AG04449 (cell line): ENCODE measurements around the gene MAPKAPK2.

Source experiments
- CTCF ChIA-PET: fragments of 350-600 bp; formaldehyde crosslinking; extraction: SDS; loops from one replicate; lab custom pipeline; 2021; ENCODE audit warnings: antibody characterized with exemption; lab: Yijun Ruan, JAX
- POLR2A ChIA-PET: fragments of 400-600, 350-600 bp; formaldehyde crosslinking; extraction: SDS; loops from one replicate; lab custom pipeline; 2020; ENCODE audit warnings: antibody characterized with exemption, inconsistent platforms; lab: Yijun Ruan, JAX
- DNase-seq: peaks from one replicate; pipeline ENCODE4 v3.0.0-alpha.2; 2010; ENCODE audit warnings: low read depth, low spot score
- H3K4me3 ChIP-seq: 2 replicates; pipeline ENCODE4 v1.5.1; 2011; ENCODE audit warnings: low read depth, mild to moderate bottlenecking, control low read depth, low read length
- CTCF ChIP-seq: IDR thresholded peaks from one replicate; pipeline ENCODE4 v1.5.1; 2011; ENCODE audit warnings: mild to moderate bottlenecking, moderate library complexity, low read length, control low read depth, inconsistent platforms; ENCODE audit not compliant: insufficient read depth; ENCODE audit errors: missing control alignments

MAPKAPK2 gene

DNA sequence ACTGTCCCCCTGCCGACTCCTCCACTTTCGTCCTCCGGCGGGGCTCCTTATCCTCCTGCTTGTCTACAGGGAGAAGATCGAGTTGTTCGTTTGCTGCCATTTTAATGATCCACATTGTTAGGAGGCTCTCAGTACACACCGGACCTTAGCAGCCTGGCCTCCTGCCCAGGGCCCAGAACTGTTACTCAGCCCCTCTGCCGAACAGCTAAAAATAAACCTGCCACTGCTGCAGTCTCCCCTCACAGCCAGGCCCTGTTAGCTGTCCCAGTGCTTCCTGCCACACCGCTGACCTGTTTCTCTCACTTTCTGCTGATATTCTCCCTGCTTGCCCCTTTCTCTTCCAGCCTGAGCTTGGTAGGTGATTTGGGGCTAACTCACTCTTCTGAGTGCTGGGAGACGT lies 8.3 kb downstream of the MAPKAPK2 start:
- DNase-seq = no peak
- ChIA-PET CTCF (interaction anchor here (1.0 to 4.5 kb wide), 8 partner anchors 11 to 289 kb away, joined by 3 to 38 read pairs (median 4); partner anchors contain the start of gene RASSF5), POLR2A (no interaction called here)
- TF ChIP-seq CTCF = no peak
- H3K4me3 ChIP-seq = peak overlapping the region; percentile 6; the same call in 1 of the 2 replicates

DNA sequence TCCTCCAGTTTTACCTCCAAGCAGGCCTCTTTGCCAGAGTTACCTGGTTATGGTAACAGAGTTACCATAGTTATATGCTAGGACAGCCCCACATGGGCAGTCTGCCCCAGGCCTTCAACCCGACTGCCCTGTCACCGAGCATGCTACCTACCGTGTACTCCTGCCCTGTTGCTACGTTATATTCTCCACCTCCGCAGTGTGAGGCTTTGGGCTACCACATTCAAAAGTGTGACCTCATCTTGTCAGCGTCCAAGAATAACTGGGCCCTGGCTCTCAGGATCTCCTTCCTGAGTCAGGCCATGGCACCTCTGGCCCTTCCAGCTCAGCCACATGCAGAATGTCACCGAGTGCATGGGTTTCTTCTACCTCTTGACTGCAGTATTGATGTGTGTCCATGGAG lies 8.9 kb downstream of the MAPKAPK2 start:
- CTCF ChIA-PET = interaction anchor here (1.0 to 4.5 kb wide), 7 partner anchors 10 to 288 kb away, joined by 3 to 38 read pairs (median 6); no protein-coding TSS in a partner anchor
- H3K4me3 ChIP-seq = no peak overlapping the region
- TF ChIP-seq CTCF = no peak
- DNase-seq = no peak
- POLR2A ChIA-PET = no interaction called here

DNA sequence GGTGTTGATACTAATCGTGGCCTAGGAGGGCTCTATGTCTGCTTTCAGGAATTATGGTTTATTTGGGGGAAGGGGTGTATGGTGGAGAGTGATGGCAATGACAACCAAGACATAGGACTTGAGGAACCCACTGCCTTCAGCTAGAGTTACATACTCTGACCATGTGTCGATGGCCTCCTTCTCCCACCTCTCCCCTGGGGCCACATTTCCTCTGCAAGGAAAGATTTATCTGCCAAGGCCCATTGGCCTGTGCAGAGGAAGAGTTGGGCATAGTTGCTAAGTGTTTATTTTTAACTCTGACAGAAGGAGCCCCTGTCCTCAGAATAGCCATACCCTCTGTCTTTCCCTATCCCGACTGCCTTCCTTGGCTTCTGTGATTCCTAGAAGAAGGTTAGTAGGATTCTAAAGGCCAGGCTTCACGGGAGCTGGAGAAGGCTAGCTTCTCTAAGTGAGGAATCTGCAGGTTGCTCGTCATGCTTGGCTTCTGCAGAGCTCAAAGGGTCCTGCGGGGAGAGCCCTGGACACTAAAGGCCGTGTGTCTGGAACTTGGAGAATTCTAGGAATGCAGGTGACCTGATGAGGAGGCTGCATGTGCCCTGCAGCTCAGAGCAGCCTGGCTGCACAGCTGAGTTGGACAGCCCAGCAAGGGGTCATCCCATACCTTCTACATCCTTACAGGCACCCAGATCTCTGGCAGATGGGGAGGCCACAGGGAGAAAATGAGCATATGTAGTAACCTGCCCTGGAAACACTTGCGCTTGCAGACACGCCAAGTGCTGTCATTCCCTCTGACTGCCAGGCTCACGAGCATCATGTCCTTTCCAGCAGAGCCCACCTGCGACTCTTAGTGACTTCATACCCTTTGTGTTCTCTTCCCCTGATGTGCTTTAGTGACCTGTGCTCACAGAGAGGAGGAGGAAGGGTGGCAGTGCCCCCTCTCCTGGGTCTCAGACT lies 9.7 kb downstream of the MAPKAPK2 start:
- no peak for DNase-seq
- no peak overlapping the region for H3K4me3 ChIP-seq
- CTCF ChIA-PET = interaction anchor here (0.9 to 4.5 kb wide), 6 partner anchors 9 to 288 kb away, joined by 3 to 38 read pairs (median 4); no protein-coding TSS in a partner anchor
- no peak for TF ChIP-seq CTCF
- POLR2A ChIA-PET = interaction anchor here (0.6 kb wide), 1 partner anchor 29 kb away, joined by 3 read pairs; no protein-coding TSS in a partner anchor

DNA sequence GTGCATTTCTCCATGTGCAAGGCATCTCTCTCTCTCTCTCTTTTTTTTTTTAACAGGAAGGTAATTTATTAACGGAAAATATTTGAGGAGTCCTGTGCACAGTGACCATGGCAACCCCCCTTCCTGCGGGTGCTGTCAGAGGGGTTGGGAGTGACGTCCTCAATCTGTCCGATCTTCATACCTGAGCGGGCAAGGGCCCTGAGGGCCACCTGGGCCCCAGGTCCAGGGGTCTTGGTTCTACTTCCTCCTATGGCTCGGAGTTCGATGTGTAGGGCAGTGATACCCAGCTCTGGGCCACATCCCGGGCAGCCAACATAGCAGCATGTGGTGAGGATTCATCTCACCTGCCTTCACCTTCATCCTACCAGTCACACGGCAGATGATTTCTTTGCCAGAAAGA lies 11.0 kb downstream of the MAPKAPK2 start:
- CTCF ChIA-PET = interaction anchor here (1.4 kb wide), 1 partner anchor 30 kb away, joined by 4 read pairs; no protein-coding TSS in a partner anchor
- no peak for TF ChIP-seq CTCF
- POLR2A ChIA-PET = no interaction called here
- DNase-seq = no peak
- no peak overlapping the region for H3K4me3 ChIP-seq

- TF ChIP-seq CTCF = no peak
- CTCF ChIA-PET = interaction anchor here (0.8 to 1.4 kb wide), 2 partner anchors 28 to 286 kb away, joined by 3 to 4 read pairs; no protein-coding TSS in a partner anchor
Measured at GRCh38 chr1:206696812-206697585, 12.3 kb downstream of the MAPKAPK2 start.

More at GRCh38 chr1:206696812-206697585, 12.3 kb downstream of the MAPKAPK2 start:
- no peak for DNase-seq
- POLR2A ChIA-PET = interaction anchor here (0.5 to 1.2 kb wide), 2 partner anchors 9 to 56 kb away, joined by 4 to 5 read pairs; no protein-coding TSS in a partner anchor
- H3K4me3 ChIP-seq = no peak overlapping the region
